Measurements from ENCODE around the gene MYO5B.

The MYO5B gene

DNA sequence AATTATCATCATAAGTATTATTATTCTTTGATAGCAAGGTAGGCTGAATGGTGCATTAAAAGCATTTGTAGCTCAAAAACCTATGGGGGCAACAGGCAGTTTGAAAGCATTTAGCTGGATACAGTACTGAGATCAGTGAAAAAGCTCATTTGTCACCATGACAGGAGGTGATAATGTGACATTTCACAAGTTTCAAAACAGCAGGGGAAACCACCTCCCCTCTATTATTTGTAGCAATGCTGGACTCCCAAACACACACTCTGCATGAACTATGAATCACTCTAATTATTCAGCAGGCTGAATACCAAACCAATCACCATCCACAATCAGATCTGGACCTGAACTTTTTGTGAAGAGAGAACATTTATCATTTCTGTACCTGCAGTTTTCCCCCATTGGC lies 63.4 kb downstream of the MYO5B start:
- H3F3A ChIP-seq (ENCODE audit: insufficient read depth, low read length), result no peaks in the 10 kb centered on the region
- peak; percentile 44 for DNase-seq
- H3K4me2 ChIP-seq (ENCODE audit: low read depth, low read length), result peak overlapping the region; percentile 5; the same call in 1 of the 2 replicates
- no peaks in the 10 kb centered on the region for H3K36me3 ChIP-seq (replicated peaks; ENCODE audit: insufficient read depth, low read length)
- peaks cover 17% of the 10 kb centered on the region for H3K4me1 ChIP-seq (ENCODE audit: low read length)
- H3K4me3 ChIP-seq (ENCODE audit: low read length), result no peak overlapping the region
- H3K9ac ChIP-seq (ENCODE audit: low read length), result no peak overlapping the region
- H3K79me2 ChIP-seq (ENCODE audit: low read length), result peaks cover 81% of the 10 kb centered on the region
- no peaks in the 10 kb centered on the region for H3K27me3 ChIP-seq (replicated peaks; ENCODE audit: insufficient read depth, low read length)
- no peaks in the 10 kb centered on the region for H3K9me3 ChIP-seq (replicated peaks; ENCODE audit: insufficient read depth, low read length)
- H3K9me2 ChIP-seq (replicated peaks; ENCODE audit: insufficient read depth, low read length), result no peaks in the 10 kb centered on the region
- TF ChIP-seq, protein P1, sequence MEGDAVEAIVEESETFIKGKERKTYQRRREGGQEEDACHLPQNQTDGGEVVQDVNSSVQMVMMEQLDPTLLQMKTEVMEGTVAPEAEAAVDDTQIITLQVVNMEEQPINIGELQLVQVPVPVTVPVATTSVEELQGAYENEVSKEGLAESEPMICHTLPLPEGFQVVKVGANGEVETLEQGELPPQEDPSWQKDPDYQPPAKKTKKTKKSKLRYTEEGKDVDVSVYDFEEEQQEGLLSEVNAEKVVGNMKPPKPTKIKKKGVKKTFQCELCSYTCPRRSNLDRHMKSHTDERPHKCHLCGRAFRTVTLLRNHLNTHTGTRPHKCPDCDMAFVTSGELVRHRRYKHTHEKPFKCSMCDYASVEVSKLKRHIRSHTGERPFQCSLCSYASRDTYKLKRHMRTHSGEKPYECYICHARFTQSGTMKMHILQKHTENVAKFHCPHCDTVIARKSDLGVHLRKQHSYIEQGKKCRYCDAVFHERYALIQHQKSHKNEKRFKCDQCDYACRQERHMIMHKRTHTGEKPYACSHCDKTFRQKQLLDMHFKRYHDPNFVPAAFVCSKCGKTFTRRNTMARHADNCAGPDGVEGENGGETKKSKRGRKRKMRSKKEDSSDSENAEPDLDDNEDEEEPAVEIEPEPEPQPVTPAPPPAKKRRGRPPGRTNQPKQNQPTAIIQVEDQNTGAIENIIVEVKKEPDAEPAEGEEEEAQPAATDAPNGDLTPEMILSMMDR (IDR thresholded peaks at IDR 0.05; ENCODE audit: low read length), result no peak
- no peak for TF ChIP-seq EZH2phosphoT487 (IDR thresholded peaks at IDR 0.05; ENCODE audit: low read length)
- TF ChIP-seq EZH2 (optimal IDR thresholded peaks at IDR 0.05; ENCODE audit: low read depth, low read length), result no peak
- peak overlapping the region; percentile 9; the same call in 1 of the 2 replicates for H3K27ac ChIP-seq (ENCODE audit: low read length)
- no peaks in the 10 kb centered on the region for H4K20me1 ChIP-seq (ENCODE audit: insufficient read depth, low read length)
- no peak overlapping the region for H2AFZ ChIP-seq (ENCODE audit: low read length)

GRCh38 chr18:50128506-50129271 lies 66.3 kb downstream of the MYO5B start:
- no peak for DNase-seq
- H3K36me3 ChIP-seq (replicated peaks; ENCODE audit: insufficient read depth, low read length), result no peaks in the 10 kb centered on the region
- H3K4me3 ChIP-seq (ENCODE audit: low read length), result no peak overlapping the region
- H3K4me2 ChIP-seq (ENCODE audit: low read depth, low read length), result no peak overlapping the region
- no peaks in the 10 kb centered on the region for H3F3A ChIP-seq (ENCODE audit: insufficient read depth, low read length)
- no peaks in the 10 kb centered on the region for H3K27me3 ChIP-seq (replicated peaks; ENCODE audit: insufficient read depth, low read length)
- H4K20me1 ChIP-seq (ENCODE audit: insufficient read depth, low read length), result no peaks in the 10 kb centered on the region
- H2AFZ ChIP-seq (ENCODE audit: low read length), result no peak overlapping the region
- H3K9me2 ChIP-seq (replicated peaks; ENCODE audit: insufficient read depth, low read length), result no peaks in the 10 kb centered on the region
- no peak for TF ChIP-seq EZH2phosphoT487 (IDR thresholded peaks at IDR 0.05; ENCODE audit: low read length)
- TF ChIP-seq EZH2 (optimal IDR thresholded peaks at IDR 0.05; ENCODE audit: low read depth, low read length), result no peak
- TF ChIP-seq, protein P1 (IDR thresholded peaks at IDR 0.05; ENCODE audit: low read length), result no peak
- H3K27ac ChIP-seq (ENCODE audit: low read length), result no peak overlapping the region
- no peak overlapping the region for H3K9ac ChIP-seq (ENCODE audit: low read length)
- H3K79me2 ChIP-seq (ENCODE audit: low read length), result peaks cover 75% of the 10 kb centered on the region
- H3K9me3 ChIP-seq (replicated peaks; ENCODE audit: insufficient read depth, low read length), result no peaks in the 10 kb centered on the region
- H3K4me1 ChIP-seq (ENCODE audit: low read length), result peaks cover 17% of the 10 kb centered on the region

DNA sequence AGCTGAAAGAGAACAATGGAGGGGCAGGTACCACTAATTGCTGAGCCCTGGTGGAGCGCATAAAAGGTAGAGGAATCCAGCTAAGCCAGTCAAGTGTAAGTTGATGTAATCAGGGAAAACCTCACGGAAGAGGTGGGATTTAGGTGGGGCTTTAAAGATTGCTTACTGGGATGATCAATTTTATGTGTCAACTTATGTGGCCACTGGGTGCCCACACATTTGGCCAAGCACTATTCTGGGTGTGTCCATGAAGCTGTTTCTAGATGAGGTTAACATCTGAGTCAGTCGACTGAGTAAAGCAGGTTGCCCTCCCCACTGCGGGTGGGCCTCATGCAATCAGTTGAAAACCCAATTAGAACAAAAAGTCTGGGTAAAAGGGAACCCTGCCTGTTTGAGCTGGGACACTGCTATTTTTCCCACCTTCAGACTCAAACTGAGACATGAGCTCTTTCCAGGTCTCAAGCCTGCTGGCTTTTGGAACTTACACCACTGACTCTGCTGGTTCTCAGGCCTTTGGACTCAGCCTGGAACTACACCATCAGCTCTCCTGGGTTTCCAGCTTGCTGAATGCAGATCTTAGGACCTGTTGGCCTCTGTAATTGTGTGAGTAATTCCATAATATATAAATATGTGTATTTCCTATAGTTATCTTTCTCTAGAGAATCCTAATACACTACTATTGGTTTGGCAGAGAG lies 67.3 kb downstream of the MYO5B start:
- no peak overlapping the region for H3K4me3 ChIP-seq (ENCODE audit: low read length)
- H4K20me1 ChIP-seq (ENCODE audit: insufficient read depth, low read length), result no peaks in the 10 kb centered on the region
- H3K79me2 ChIP-seq (ENCODE audit: low read length), result peaks cover 73% of the 10 kb centered on the region
- no peak overlapping the region for H3K4me2 ChIP-seq (ENCODE audit: low read depth, low read length)
- no peak for DNase-seq
- no peaks in the 10 kb centered on the region for H3K36me3 ChIP-seq (replicated peaks; ENCODE audit: insufficient read depth, low read length)
- H3K9me3 ChIP-seq (replicated peaks; ENCODE audit: insufficient read depth, low read length), result no peaks in the 10 kb centered on the region
- H3K9me2 ChIP-seq (replicated peaks; ENCODE audit: insufficient read depth, low read length), result no peaks in the 10 kb centered on the region
- H3F3A ChIP-seq (ENCODE audit: insufficient read depth, low read length), result no peaks in the 10 kb centered on the region
- H3K4me1 ChIP-seq (ENCODE audit: low read length), result peaks cover 22% of the 10 kb centered on the region
- TF ChIP-seq EZH2 (optimal IDR thresholded peaks at IDR 0.05; ENCODE audit: low read depth, low read length) (no peak), EZH2phosphoT487 (IDR thresholded peaks at IDR 0.05; ENCODE audit: low read length) (no peak)
- TF ChIP-seq, protein P1 (IDR thresholded peaks at IDR 0.05; ENCODE audit: low read length), result no peak
- no peak overlapping the region for H3K27ac ChIP-seq (ENCODE audit: low read length)
- H2AFZ ChIP-seq (ENCODE audit: low read length), result no peak overlapping the region
- no peak overlapping the region for H3K9ac ChIP-seq (ENCODE audit: low read length)
- H3K27me3 ChIP-seq (replicated peaks; ENCODE audit: insufficient read depth, low read length), result no peaks in the 10 kb centered on the region
